HepG2 (cell line): ENCODE data around the gene NUP107. TPM values are rescaled to one million over a fixed set of nuclear protein-coding genes. Genes with fewer than 3 reads are reported as not detected.
A peak's percentile ranks its signal among the peaks of the same experiment; 100 is the strongest.

Experiments
- CREBL2 ChIP-seq: sonication (generic); formaldehyde crosslinking; IDR thresholded peaks from 2 replicates; pipeline ENCODE4 v1.8.1; 2023; ENCODE audit warnings: missing genetic modification reagents, mild to moderate bottlenecking, borderline replicate concordance
- KLF12 ChIP-seq: sonication (generic); formaldehyde crosslinking; IDR thresholded peaks from 2 replicates; pipeline ENCODE4 v1.4.0; 2020; ENCODE audit warnings: missing genetic modification reagents, borderline replicate concordance
- SIN3B ChIP-seq: fragments of 150-350 bp; IDR thresholded peaks from 2 replicates; pipeline ENCODE4 v1.6.1; 2014; ENCODE audit warnings: low read length
- SNAI1 ChIP-seq: sonication (generic); formaldehyde crosslinking; IDR thresholded peaks from 2 replicates; pipeline ENCODE4 v1.5.0; 2020; ENCODE audit warnings: mild to moderate bottlenecking, missing genetic modification reagents, borderline replicate concordance
- STAG1 ChIP-seq: sonication (generic); formaldehyde crosslinking; IDR thresholded peaks from 2 replicates; pipeline ENCODE4 v1.4.0; 2020; ENCODE audit warnings: missing genetic modification reagents
- ZBTB42 ChIP-seq: sonication (generic); formaldehyde crosslinking; IDR thresholded peaks from 2 replicates; pipeline ENCODE4 v1.5.0; 2020; ENCODE audit warnings: mild to moderate bottlenecking, missing genetic modification reagents
- ZNF101 ChIP-seq: sonication (generic); formaldehyde crosslinking; IDR thresholded peaks from 2 replicates; pipeline ENCODE4 v1.4.0; 2020; ENCODE audit warnings: mild to moderate bottlenecking, low read depth, missing genetic modification reagents, borderline replicate concordance
- ZNF230 ChIP-seq: sonication (generic); formaldehyde crosslinking; IDR thresholded peaks from 2 replicates; pipeline ENCODE4 v1.4.0; 2020; ENCODE audit warnings: mild to moderate bottlenecking, missing genetic modification reagents
- ZNF350 ChIP-seq: sonication (generic); formaldehyde crosslinking; IDR thresholded peaks from 2 replicates; pipeline ENCODE4 v1.4.0; 2020; ENCODE audit warnings: mild to moderate bottlenecking, low read depth, missing genetic modification reagents, borderline replicate concordance
- ZNF44 ChIP-seq: sonication (generic); formaldehyde crosslinking; IDR thresholded peaks from 2 replicates; pipeline ENCODE4 v1.5.1; 2020; ENCODE audit warnings: mild to moderate bottlenecking, missing genetic modification reagents
- polyA plus RNA-seq, 8 experiments: library from polyadenylated mRNA; depleted of rRNA in 3 of 8; stranded (reverse) in 7 of 8; unstranded in 1 of 8; fragments of >200 nt; fragmentation: Illumina TruSeq in 4 of 8; extraction: Trizol in 4 of 8; gene quantifications; 2 replicates each; pipeline versions ENCODE4 v1.2.1 to v1.2.3, GENCODE V29; 2011 to 2016; ENCODE audit warnings: low read depth in 4 of 8, missing spikeins in 1 of 8, mixed read lengths in 1 of 8; ENCODE audit not compliant: insufficient read depth in 1 of 8
- total RNA-seq, 5 experiments: library from RNA; depleted of rRNA; stranded (reverse); fragments of >200 nt; fragmentation: Illumina TruSeq; extraction: Trizol; gene quantifications; 2 replicates each; pipeline ENCODE4 v1.2.3, GENCODE V29; 2016; ENCODE audit warnings: low read depth in 1 of 5
- TF ChIP-seq, protein P1 (sequence below): sonication (generic); formaldehyde crosslinking; IDR thresholded peaks from 2 replicates; pipeline ENCODE4 v1.8.0; 2023; ENCODE audit warnings: mild to moderate bottlenecking, missing genetic modification reagents
- TF ChIP-seq, protein P2 (sequence below): sonication (generic); formaldehyde crosslinking; IDR thresholded peaks from 2 replicates; pipeline ENCODE4 v1.4.0; 2020; ENCODE audit warnings: missing genetic modification reagents
- TF ChIP-seq, protein P3 (sequence below): sonication (generic); formaldehyde crosslinking; IDR thresholded peaks from 2 replicates; pipeline ENCODE4 v1.4.0; 2020; ENCODE audit warnings: missing genetic modification reagents, borderline replicate concordance
- TF ChIP-seq, protein P4 (sequence below): sonication (generic); formaldehyde crosslinking; IDR thresholded peaks from 2 replicates; pipeline ENCODE4 v1.4.0; 2020; ENCODE audit warnings: missing genetic modification reagents
- TF ChIP-seq, protein P5 (sequence below): IDR thresholded peaks from 2 replicates; pipeline ENCODE4 v1.6.1; 2016; ENCODE audit warnings: control low read depth
- TF ChIP-seq, protein P6 (sequence below): sonication (generic); formaldehyde crosslinking; IDR thresholded peaks from 2 replicates; pipeline ENCODE4 v1.9.0; 2021; ENCODE audit warnings: missing genetic modification reagents, borderline replicate concordance

The NUP107 gene
- total and polyA plus RNA-seq, 2 of the 13 experiments (the other 11 are each of a cell fraction or from before 2014, with no cell fraction given): 54.7 to 100 TPM

GRCh38 chr12:68686595-68687521 is at the start of gene NUP107 (continued):
- no peak for TF ChIP-seq ZNF101 (CRISPR knock-in tag)
- TF ChIP-seq STAG1 (CRISPR knock-in tag): peak; percentile 36
- TF ChIP-seq, protein P1, sequence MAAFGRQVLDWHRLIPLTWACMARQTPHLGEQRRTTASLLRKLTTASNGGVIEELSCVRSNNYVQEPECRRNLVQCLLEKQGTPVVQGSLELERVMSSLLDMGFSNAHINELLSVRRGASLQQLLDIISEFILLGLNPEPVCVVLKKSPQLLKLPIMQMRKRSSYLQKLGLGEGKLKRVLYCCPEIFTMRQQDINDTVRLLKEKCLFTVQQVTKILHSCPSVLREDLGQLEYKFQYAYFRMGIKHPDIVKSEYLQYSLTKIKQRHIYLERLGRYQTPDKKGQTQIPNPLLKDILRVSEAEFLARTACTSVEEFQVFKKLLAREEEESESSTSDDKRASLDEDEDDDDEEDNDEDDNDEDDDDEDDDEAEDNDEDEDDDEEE: peak; percentile 60; the same call in 1 of the 2 replicates
- TF ChIP-seq, protein P2, sequence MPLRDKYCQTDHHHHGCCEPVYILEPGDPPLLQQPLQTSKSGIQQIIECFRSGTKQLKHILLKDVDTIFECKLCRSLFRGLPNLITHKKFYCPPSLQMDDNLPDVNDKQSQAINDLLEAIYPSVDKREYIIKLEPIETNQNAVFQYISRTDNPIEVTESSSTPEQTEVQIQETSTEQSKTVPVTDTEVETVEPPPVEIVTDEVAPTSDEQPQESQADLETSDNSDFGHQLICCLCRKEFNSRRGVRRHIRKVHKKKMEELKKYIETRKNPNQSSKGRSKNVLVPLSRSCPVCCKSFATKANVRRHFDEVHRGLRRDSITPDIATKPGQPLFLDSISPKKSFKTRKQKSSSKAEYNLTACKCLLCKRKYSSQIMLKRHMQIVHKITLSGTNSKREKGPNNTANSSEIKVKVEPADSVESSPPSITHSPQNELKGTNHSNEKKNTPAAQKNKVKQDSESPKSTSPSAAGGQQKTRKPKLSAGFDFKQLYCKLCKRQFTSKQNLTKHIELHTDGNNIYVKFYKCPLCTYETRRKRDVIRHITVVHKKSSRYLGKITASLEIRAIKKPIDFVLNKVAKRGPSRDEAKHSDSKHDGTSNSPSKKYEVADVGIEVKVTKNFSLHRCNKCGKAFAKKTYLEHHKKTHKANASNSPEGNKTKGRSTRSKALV: peak; percentile 67; the same call in 1 of the 2 replicates
- TF ChIP-seq ZNF350 (CRISPR knock-in tag): peak; percentile 97
- TF ChIP-seq, protein P3, sequence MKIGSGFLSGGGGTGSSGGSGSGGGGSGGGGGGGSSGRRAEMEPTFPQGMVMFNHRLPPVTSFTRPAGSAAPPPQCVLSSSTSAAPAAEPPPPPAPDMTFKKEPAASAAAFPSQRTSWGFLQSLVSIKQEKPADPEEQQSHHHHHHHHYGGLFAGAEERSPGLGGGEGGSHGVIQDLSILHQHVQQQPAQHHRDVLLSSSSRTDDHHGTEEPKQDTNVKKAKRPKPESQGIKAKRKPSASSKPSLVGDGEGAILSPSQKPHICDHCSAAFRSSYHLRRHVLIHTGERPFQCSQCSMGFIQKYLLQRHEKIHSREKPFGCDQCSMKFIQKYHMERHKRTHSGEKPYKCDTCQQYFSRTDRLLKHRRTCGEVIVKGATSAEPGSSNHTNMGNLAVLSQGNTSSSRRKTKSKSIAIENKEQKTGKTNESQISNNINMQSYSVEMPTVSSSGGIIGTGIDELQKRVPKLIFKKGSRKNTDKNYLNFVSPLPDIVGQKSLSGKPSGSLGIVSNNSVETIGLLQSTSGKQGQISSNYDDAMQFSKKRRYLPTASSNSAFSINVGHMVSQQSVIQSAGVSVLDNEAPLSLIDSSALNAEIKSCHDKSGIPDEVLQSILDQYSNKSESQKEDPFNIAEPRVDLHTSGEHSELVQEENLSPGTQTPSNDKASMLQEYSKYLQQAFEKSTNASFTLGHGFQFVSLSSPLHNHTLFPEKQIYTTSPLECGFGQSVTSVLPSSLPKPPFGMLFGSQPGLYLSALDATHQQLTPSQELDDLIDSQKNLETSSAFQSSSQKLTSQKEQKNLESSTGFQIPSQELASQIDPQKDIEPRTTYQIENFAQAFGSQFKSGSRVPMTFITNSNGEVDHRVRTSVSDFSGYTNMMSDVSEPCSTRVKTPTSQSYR (CRISPR knock-in tag): peak; percentile 41; the same call in 1 of the 2 replicates
- TF ChIP-seq CREBL2 (CRISPR knock-in tag): no peak
- TF ChIP-seq, protein P4, sequence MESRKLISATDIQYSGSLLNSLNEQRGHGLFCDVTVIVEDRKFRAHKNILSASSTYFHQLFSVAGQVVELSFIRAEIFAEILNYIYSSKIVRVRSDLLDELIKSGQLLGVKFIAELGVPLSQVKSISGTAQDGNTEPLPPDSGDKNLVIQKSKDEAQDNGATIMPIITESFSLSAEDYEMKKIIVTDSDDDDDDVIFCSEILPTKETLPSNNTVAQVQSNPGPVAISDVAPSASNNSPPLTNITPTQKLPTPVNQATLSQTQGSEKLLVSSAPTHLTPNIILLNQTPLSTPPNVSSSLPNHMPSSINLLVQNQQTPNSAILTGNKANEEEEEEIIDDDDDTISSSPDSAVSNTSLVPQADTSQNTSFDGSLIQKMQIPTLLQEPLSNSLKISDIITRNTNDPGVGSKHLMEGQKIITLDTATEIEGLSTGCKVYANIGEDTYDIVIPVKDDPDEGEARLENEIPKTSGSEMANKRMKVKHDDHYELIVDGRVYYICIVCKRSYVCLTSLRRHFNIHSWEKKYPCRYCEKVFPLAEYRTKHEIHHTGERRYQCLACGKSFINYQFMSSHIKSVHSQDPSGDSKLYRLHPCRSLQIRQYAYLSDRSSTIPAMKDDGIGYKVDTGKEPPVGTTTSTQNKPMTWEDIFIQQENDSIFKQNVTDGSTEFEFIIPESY (CRISPR knock-in tag): peak; percentile 73; the same call in 1 of the 2 replicates
- TF ChIP-seq SNAI1 (CRISPR knock-in tag): no peak
- TF ChIP-seq, protein P5, sequence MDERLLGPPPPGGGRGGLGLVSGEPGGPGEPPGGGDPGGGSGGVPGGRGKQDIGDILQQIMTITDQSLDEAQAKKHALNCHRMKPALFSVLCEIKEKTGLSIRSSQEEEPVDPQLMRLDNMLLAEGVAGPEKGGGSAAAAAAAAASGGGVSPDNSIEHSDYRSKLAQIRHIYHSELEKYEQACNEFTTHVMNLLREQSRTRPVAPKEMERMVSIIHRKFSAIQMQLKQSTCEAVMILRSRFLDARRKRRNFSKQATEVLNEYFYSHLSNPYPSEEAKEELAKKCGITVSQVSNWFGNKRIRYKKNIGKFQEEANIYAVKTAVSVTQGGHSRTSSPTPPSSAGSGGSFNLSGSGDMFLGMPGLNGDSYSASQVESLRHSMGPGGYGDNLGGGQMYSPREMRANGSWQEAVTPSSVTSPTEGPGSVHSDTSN (CRISPR knock-in tag): no peak
- TF ChIP-seq SIN3B: peak; percentile 100
- TF ChIP-seq ZNF44 (CRISPR knock-in tag): peak; percentile 65; the same call in 1 of the 2 replicates
- TF ChIP-seq, protein P6, sequence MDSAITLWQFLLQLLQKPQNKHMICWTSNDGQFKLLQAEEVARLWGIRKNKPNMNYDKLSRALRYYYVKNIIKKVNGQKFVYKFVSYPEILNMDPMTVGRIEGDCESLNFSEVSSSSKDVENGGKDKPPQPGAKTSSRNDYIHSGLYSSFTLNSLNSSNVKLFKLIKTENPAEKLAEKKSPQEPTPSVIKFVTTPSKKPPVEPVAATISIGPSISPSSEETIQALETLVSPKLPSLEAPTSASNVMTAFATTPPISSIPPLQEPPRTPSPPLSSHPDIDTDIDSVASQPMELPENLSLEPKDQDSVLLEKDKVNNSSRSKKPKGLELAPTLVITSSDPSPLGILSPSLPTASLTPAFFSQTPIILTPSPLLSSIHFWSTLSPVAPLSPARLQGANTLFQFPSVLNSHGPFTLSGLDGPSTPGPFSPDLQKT (CRISPR knock-in tag): no peak
- peak; percentile 86; the same call in 1 of the 2 replicates for TF ChIP-seq ZNF230 (CRISPR knock-in tag)
- peak; percentile 41; the same call in 1 of the 2 replicates for TF ChIP-seq KLF12 (CRISPR knock-in tag)
- no peak for TF ChIP-seq ZBTB42
